UCSD-AML1 (cell line): ENCODE results near the gene ZNHIT3.

ENCODE experiments used
- DNase-seq: peaks from one replicate; lab custom pipeline; 2025; ENCODE audit not compliant: unreplicated experiment; lab: John Stamatoyannopoulos, UW

Gene ZNHIT3

GRCh38 chr17:36509272-36509985, 22.9 kb downstream of the ZNHIT3 start:
- no peak for DNase-seq

GRCh38 chr17:36510636-36511035, 24.2 kb downstream of the ZNHIT3 start:
- DNase-seq = no peak

- no peak for DNase-seq
Observed at GRCh38 chr17:36511216-36511615, 24.7 kb downstream of the ZNHIT3 start.

DNA sequence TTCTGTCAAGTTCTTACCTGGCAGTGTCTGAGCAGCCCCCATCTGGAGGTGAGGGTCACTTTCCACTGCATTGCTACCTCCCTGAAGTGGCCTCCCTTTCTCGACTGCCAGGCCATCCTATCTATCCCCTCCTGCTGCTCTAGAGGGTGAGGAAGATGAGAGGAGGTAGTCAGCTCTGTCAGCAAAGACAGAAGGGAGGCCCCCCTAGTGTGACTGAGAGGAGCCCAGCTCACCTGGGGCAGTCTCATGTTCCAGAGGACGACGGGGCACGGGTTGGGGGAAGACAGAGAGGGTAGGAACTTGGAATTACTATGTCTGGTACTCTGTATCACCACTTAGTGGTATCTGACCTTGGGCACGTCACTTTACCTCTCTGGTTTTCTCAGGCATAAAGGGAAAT, 26.2 kb downstream of the ZNHIT3 start:
- DNase-seq = no peak

DNA sequence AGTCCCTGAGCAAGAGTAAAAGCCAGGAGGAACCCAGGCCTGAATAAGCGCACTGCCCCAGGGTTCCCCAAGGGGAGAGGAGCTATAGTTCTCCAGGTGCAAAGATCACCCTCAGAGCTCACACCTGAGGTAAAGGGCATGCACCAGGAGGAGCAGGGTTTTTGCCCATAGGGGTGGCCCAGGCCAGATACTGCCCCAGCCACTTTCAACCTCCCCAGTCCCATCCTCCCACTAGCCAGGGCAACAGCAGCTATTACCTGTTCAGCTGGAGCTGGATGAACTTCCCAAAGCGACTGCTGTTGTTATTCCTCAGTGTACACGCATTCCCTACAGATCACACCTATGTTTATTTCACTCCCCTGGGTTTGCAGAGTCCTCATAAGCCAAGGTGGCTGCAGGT, 28.4 kb downstream of the ZNHIT3 start:
- DNase-seq = no peak

DNA sequence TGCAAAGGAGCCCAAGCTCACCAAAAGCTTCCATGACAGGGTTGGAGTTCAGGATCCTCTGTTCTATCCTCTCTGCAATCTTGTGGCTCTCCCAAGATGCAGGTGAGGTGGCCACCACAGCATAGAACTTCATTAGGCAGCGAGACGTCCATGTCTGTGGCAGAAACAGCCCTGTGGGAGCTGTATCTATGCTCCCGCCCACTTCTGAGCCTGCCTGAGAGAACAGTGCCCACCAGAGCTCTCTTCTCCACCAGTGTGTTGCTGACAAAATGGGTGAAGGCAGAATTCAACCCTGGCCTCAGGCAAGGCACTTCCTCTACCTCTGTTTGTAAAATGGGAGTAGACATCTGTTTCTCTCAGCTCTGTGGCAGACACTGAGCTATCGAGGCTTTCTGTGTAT, 29.4 kb downstream of the ZNHIT3 start:
- DNase-seq = no peak

- DNase-seq = no peak
Observed at GRCh38 chr17:36523113-36523512, 36.6 kb downstream of the ZNHIT3 start.

- DNase-seq = no peak
Observed at GRCh38 chr17:36524428-36524876, 38.0 kb downstream of the ZNHIT3 start.

GRCh38 chr17:36525113-36525512, 38.6 kb downstream of the ZNHIT3 start:
- no peak for DNase-seq

- DNase-seq = no peak
Observed at GRCh38 chr17:36525888-36526287, 39.4 kb downstream of the ZNHIT3 start.

GRCh38 chr17:36527621-36528250, 41.3 kb downstream of the ZNHIT3 start:
- no peak for DNase-seq

GRCh38 chr17:36529121-36529520, 42.6 kb downstream of the ZNHIT3 start:
- DNase-seq = no peak

DNA sequence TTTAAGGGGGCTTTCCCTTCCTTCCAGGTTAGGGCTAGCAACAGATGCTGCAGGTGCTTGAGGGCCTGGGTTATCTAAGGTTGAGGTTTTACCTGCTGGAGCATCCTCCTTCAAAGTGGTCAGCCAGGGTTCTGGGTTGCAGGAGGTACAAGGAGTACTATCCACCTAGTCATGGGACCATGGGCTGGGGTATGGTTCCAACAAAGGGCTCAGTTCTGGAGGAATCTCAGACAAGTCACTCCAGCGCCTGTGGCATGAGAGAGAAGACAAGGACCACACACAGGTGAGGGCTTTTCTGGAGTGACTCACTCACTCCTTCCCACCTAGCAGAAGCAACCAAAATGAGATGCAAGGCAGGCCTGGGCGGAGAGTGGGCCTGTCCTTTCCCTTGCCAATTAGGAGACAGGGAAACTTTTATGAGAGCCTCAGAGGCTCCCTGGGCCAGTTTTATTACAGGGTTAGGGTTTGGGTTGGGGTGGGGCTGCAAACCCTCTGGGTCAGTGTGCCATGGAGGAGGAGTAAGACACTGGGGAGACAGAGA, 46.0 kb downstream of the ZNHIT3 start:
- no peak for DNase-seq

- peak; percentile 71 for DNase-seq
Observed at GRCh38 chr17:36533935-36534839, 47.7 kb downstream of the ZNHIT3 start.

DNA sequence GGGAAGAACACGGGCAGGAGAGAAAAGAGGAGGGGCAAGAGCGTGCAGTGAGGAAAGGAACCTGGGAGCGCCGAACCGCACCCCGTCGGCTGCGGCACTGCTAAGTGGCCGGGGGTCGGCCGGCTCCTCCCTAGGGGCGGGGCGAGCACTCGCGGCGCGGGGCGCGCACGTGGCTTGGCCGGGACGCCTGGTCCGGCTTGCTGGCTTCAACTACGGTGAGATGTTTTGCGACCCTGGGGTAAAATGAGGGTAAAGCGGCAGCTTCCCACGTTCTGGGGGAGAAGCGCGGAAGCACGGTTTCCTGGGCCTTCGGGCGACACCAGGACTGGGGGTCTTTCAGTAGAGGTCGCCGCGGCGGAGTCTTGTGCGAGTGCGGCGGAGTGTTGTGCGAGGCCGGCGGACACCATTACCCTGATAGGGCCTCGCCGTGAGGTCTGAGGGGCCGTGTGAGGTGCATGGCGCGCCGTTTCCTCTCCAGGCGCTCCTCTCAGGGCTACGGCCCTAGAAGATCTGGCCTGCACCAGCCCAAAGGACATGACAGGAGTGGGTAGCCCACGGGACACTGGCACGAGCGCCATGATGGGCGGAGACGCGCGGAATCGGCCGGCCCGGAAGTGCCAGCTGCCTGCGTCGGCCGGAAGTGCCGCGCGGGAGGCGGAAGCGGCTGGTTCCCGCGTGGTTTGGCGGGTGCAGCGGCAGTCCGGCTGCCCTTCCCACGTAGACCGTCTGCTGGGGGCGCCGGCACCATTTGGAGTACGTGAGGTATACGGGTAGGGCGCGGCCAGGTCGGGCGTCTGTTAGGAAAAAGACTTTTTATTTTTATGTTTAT, 48.6 kb downstream of the ZNHIT3 start, which contains the start of the genes MYO19 and PIGW:
MYO19 (minus strand) TSS at position 29 of the 829 bp plus-strand sequence. CDS start 2,330 bp downstream, outside the sequence.
PIGW (plus strand) TSS at position 148 of the 829 bp plus-strand sequence. CDS start 2,115 bp downstream, outside the sequence.
- DNase-seq = peak; percentile 94

DNA sequence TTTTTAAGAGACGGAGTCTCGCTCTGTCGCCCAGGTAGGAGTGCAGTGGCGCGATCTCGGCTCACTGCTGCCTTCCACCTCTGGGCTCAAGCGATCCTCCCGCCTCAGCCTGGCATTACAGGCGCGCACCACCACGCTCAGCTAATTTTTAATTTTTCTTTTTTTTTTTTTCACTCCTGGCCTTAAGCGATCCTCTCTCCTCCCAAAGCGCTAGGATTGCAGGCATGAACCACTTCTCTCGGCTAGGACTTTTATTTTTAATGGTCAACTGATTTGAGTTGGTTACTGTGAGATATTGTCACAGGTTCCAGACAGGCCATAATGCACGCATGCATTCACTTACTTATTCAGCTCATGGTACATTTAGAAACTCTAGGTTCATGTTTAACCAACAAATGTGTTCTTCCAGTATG, 49.2 kb downstream of the ZNHIT3 start:
- DNase-seq = no peak

DNA sequence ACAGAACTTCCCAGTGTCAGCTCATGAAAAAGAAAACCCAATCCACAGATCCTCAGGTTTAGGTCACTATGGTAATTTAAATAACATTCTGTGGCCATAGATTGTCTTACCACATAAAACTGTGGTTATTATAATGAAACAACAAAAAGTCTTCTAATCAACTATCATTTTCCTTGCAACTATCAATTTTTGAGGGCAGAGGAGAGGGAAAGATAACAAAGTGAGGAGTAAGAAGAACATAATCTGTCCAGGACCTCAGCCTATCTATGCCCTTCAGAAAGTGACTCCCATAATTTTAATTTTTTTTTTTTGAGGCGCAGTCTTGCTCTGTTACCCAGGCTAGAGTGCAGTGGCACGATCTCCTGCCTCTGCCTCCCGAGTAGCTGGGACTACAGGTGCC, 54.2 kb downstream of the ZNHIT3 start:
- DNase-seq = no peak

DNA sequence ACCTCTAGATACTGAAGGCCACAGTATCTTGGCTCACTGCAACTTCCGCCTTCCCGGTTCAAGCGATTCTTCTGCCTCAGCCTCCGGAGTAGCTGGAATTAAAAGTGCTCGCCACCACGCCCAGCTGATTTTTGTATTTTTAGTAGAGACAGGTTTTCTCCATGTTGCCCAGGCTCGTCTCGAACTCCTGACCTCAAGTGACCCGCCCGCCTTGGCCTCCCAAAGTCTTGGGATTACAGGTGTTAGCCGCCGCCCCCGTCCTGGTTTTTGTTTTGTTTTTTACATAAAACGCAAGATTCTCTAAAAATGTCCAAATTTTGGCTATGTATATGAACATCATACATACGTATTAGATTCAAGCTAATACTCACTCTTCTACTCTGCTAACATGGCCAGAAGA, 56.3 kb downstream of the ZNHIT3 start:
- DNase-seq = no peak

DNA sequence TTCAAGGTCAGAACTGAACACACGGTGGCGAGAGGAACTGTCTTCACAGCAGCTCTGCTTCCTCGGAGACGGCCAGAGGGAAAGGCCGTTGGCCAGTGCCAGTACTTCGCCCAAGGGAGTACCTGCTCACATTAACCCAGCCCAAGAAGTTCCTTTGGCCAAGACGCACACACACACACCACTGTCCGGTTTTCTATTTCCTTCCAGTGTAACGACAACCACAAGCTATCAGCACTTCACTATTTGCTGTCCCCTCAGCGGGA, 57.5 kb downstream of the ZNHIT3 start:
- peak; percentile 69 for DNase-seq

GRCh38 chr17:36544307-36545076, 58.0 kb downstream of the ZNHIT3 start, which contains the start of gene GGNBP2:
Gene GGNBP2, plus strand, starts transcription at chr17:36544919. Its CDS starts 806 bp downstream, at chr17:36545725.
- peak; percentile 94 for DNase-seq
